ENCODE data around the gene HDLBP.
A peak's percentile ranks its signal among the peaks of the same experiment; 100 is the strongest.

The HDLBP gene

DNA sequence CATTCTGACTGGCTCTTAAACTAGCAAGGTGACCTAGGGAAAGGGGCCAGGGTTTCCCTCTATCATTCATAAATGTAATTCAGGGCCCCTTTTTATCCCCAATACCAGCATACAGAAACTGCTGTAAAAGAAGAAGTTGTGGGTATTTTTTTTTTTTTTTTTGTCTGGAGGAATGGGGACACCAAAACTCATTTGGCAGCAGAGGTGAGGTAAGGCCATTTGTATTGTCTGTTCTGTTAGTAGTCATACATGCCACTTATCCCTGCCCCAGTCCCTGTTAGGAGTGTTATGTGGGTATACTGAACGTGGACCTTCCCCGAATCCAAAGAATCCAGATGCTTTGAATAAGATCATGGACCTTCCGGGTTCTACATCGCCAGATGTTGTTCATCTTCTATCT is 1.9 kb upstream of the HDLBP start:
- no peak for DNase-seq (ENCODE audit: insufficient read length, low spot score)
- no peak for FAIRE-seq
- no peak for TF ChIP-seq POLR2A (IDR thresholded peaks at IDR 0.05; ENCODE audit: low read depth, low read length)

DNA sequence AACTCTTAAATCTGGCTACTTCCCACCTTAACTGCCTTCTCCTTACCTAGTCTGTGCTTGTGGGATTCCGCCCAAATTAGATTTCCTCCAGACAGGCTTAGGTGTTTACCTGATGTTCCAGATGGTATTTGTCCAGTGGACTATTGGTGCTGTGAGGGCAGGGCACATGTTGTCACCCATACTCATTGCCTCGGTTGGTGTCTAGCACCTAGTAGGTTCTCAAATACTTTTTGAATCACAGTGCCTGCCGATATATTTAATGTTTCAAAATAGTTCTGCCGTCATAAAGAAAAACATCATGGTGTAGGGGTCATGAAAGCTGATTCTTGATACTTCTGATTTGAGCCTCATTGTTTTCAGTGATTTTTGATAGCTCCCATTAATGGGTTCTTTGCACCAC is 1.4 kb upstream of the HDLBP start:
- FAIRE-seq, result no peak
- no peak for TF ChIP-seq POLR2A (IDR thresholded peaks at IDR 0.05; ENCODE audit: low read depth, low read length)
- DNase-seq (ENCODE audit: insufficient read length, low spot score), result no peak

DNA sequence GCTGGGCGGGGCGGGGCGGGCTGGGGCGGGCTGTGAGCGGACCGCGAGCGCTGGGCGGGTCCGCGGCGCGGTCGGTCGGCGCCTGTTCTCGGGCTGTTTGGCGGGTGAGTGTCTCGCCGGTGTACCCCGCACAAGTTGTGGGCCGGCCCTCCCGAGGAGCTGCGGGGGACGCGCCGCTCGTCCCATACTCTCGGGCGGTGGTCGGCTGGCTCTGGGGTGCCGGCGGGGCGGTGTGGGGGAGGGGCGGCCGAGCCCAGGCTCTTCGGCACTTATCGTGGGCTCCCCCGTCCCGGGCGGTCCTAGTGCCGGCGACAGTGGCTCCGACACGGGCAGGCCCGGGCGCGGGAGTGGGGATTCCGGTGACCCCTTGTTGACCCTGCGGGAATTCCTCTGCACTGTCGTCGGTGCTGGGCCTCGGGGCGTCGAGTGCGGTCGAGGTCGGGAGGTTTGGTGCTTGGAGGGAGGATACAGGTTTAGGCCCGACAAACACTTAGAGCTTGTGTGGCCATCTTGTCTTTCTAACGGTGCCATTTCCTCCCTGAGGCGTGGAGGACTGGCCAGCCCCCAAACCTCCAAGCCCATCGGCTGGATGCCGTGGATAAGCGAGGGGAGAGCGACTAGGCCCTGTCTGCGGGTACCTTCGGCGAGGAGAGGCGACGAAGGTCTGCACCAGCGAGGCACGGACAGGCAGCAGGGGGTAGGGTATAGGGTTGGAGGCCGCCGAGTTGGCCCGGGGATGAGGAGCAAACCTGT is 583 bp upstream of the HDLBP start, which contains the start of gene SEPTIN2:
Gene SEPTIN2 (plus strand): TSS at position 47 of the 753 bp plus-strand sequence. CDS start 8,308 bp downstream, outside the sequence.
- no peak for FAIRE-seq
- TF ChIP-seq POLR2A (IDR thresholded peaks at IDR 0.05; ENCODE audit: low read depth, low read length), result peak; percentile 77

DNA sequence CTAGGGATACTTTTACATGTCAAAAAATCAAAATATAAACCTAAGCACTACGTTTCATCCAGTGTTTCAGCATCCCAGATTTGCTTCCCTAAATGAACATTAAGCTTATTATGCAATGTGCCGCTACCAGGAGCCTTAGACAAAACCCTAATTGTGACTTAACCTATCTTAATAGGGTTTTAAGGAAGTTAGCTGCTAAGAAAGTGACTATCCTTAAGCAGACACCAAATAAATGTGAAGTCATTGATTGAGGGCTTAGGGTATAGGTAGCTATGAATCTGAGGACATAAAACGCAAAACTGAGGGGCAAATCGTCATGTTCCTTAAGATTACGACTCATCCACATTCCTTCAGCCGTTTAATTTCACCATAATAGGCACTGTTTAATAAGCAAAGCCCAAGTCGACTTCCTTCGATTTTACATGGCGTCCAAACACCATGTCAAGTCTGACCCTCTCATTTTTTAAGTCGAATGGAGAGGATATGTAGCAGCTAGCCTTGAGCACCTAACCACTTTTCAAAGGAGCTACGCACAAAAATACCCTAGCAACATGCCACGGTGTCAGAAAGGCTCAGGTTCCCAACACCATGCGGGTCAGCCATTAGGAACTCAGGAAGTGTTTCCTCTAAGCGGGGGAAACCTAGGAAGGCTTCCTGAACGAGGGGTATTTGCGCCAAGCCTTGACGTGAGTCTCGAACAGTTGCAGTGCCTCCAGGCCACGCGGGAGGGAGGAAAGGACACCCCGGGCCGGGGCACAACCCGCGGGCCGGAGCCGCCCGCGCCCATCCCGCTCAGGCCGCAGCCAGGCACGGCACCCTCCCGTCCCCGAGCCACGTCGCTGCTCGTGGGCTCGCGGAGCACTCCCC is 1.0 kb downstream of the HDLBP start:
- DNase-seq (ENCODE audit: insufficient read length, low spot score), result no peak
- no peak for FAIRE-seq
- no peak for TF ChIP-seq POLR2A (IDR thresholded peaks at IDR 0.05; ENCODE audit: low read depth, low read length)

More for the DNA sequence above, 583 bp upstream of the HDLBP start, which contains the start of gene SEPTIN2:
- DNase-seq (ENCODE audit: insufficient read length, low spot score), result peak; percentile 41

DNA sequence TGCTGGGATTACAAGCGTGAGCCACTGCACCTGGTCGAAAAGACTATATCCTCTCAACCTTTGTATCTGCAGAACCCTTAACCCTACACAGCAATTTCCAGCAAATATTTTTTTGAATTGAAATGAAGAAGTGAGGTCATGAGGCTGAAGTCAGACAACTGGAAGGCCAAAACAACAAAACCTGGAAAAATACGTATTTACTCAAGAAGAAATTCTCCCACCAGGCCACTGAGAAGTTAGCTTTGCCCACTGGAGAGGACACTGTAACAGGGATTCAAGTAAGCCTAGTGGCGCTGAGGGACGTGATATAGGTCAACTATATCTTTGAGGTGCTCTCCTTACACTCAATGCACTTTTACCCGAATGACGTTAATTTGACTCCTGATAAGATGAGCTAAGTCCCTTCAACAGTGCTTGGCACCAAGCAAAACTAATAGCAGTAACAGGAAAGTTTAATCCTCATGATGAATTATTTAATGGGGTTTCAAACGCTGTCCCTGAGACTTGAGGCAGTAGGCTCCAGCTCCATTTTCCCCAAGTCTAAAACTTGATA is 1.9 kb downstream of the HDLBP start:
- FAIRE-seq, result no peak
- TF ChIP-seq POLR2A (IDR thresholded peaks at IDR 0.05; ENCODE audit: low read depth, low read length), result no peak
- DNase-seq (ENCODE audit: insufficient read length, low spot score), result no peak

DNA sequence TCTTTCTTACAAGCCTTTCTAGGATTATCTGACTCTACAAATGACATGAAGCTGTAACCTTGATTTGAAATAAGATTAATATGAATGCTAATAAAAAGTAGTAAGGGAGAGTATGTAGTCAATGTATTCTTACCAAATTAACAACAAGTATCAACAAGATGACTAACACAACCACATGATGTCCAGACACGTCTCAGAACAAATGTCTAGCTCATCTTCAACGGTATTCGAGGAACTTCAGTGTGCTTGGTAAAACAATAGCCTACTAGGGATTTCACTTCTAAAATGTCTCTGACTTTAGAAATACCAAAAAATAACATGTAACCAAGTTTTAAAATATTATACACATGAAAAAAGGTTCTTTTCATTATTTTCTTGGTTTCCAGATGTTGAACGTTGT is 3.4 kb downstream of the HDLBP start:
- DNase-seq (ENCODE audit: insufficient read length, low spot score) (no peak), FAIRE-seq (no peak)
- TF ChIP-seq POLR2A (IDR thresholded peaks at IDR 0.05; ENCODE audit: low read depth, low read length), result no peak

DNA sequence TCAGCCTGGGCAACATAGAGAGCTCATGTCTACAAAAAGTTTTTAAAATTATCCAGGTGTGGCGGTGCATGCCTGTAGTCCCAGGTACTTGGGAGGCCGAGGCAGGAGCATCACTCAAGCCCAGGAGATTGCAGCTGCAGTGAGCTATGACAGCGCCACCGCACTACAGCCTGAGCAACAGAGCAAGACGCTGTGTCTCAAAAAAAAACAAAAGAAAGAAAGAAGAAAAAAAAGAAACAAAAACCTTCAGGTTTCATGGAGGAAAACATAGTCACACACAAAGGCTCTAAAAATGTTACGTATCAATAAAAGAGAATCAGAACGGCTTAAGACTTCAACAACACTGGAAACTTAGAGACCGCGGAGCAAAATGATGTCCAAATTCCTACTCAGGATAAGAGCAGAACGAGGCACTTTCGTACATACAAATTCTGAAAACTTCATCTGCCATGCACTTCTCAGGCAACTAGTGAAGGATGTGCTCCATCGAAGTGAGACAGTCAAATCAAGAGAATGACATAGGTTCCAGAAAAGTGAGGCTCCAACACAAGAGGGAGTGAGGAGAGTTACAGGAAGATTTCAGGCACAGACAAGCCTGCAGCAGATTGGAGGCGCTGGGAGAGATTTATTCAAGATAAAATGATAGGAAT is 4.4 kb downstream of the HDLBP start:
- no peak for TF ChIP-seq POLR2A (IDR thresholded peaks at IDR 0.05; ENCODE audit: low read depth, low read length)
- DNase-seq (ENCODE audit: insufficient read length, low spot score), result no peak
- no peak for FAIRE-seq

DNA sequence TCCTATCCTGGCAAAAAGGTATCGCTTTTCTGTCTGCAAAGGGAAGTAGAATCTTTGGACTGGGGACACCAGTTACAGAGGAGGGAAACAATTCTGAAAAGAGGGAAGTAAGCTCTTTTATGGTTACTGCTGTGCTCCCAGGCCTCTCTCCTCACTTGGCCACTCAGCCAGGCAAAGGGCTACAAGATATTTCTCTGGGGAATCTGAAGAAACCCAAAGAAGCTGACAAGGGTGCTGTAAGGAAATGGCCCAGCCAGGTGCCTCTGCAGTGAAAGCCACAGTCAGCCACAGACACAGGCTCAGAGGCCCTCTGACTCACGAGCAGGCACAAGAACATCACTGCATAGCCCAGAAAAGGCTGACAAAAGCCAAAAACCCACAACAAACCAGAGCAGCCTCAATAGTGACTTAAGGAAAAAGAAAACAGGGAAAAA is 5.8 kb downstream of the HDLBP start:
- FAIRE-seq (no peak), DNase-seq (ENCODE audit: insufficient read length, low spot score) (peak; percentile 38)
- no peak for TF ChIP-seq POLR2A (IDR thresholded peaks at IDR 0.05; ENCODE audit: low read depth, low read length)

DNA sequence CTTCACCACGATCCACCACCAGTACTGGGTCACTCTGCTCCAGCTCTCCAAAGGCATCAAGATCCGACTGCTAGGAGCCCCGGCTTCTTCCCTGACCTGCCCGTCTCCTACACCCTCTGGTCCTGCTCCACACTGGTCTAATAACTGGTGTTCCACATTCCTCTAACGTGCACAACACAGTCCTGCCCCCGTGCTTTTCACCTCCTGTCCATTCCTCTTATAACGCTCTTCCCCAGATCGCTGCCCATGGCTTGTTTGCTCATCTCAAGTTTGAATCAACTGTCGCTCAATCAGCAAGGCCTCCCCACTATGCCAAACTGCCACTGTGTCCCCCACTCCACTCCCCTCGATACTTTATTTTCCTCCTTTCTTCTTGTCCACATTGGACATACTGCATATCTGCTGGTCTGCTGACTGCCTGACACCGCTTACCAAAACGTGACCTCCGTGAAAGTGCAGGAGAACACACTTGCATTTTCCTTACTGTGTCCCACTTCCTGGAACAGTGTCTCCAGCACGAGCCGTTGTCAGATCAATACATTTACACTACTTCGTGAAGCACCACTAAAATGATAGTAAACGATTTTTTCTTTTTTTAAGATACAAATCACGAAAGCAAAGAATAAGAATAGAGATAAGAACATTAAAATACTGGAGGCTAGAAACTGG is 6.5 kb downstream of the HDLBP start:
- no peak for FAIRE-seq
- no peak for TF ChIP-seq POLR2A (IDR thresholded peaks at IDR 0.05; ENCODE audit: low read depth, low read length)
- DNase-seq (ENCODE audit: insufficient read length, low spot score), result no peak

DNA sequence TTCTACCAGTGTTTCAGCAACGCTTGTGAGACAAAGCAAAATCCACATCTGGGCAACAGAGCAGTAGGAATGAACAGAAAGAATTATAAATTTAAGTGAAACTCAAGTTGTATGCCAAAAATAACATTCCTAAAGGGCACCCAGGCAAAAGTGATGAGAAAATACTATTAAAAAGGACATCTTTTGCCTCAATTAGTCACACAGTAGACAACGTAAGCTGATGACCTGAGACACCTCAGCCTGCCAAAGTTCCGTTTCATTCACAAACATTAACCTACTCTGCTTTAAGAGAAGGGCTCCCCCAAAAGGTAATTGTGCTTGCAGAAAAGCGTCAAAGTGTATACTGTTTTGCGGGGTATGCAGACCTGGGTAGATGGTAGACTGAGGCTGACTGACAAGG is 7.2 kb downstream of the HDLBP start:
- DNase-seq (ENCODE audit: insufficient read length, low spot score), result no peak
- FAIRE-seq, result no peak
- TF ChIP-seq POLR2A (IDR thresholded peaks at IDR 0.05; ENCODE audit: low read depth, low read length), result no peak

DNA sequence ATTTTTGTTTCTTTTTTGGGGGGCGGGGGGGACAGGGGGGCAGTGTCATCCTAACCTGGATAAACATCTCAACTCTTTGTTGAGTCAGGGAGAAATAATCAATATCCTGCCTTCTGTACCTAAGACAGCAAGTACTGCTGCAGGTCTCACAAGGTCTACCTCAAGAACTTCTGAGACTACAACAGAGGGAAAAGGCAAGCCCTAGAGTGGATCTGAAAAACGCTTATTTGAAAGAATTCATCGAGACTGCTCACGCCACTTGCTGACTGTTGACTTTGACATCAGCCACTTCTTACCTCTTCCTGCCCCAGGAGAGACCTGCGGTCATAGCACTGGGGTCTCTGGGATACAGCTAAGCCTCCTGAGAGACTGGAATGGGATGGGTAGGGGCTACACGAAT is 8.4 kb downstream of the HDLBP start:
- TF ChIP-seq POLR2A (IDR thresholded peaks at IDR 0.05; ENCODE audit: low read depth, low read length), result no peak
- DNase-seq (ENCODE audit: insufficient read length, low spot score) (no peak), FAIRE-seq (no peak)

DNA sequence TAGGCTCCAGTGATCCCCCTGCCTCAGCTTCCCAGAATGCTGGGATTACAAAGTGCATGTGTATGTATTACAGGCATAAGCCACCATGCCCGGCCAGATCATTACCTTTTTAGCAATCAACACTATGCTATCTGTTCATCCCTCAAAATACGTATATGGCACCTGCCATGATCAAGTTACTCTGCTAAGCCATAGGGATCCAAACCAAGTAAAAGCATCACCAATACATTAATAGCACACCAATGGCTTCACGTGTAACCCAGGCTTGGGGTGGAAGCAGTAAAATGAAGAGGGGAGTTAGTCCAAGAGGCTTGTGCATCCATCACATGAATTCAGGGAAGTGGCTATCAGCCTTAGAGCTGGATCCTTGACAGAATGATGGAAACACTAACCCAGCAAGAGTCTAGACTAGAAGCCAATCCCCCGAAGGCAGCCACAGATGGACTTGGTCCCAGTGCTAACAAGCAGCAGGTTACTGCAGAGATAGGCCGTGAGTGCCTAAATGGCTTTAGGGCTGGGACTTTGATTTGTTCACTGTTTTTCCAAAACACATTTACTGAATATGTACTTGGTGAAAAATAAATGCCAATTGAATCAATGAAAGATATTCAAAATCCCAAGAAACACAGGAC is 11.3 kb downstream of the HDLBP start:
- DNase-seq (ENCODE audit: insufficient read length, low spot score), result no peak
- FAIRE-seq, result no peak

More for the DNA sequence above, 11.3 kb downstream of the HDLBP start:
- TF ChIP-seq POLR2A (IDR thresholded peaks at IDR 0.05; ENCODE audit: low read depth, low read length), result no peak

Measured in H54 (cell line).